Upper lobe of left lung (tissue), 6 donors: Measurements from ENCODE around the gene RAB11FIP4. TPM values are rescaled to one million over a fixed set of nuclear protein-coding genes. Genes with fewer than 3 reads are reported as not detected.
A peak's percentile ranks its signal among the peaks of the same experiment; 100 is the strongest.

Source experiments
- ATAC-seq, 2 donors: fragments of 200-7000 bp; cut with Tn5 transposase; one replicate each; pipeline ENCODE4 v1.9.1; 2022; ENCODE audit warnings: mild to moderate bottlenecking in 2 of 2, moderate library complexity in 2 of 2; ENCODE audit not compliant: low FRiP score in 2 of 2
- DNase-seq, 2 donors: peaks; one replicate each; pipeline ENCODE4 v3.0.0-alpha.2; 2019 to 2020
- H3K27ac ChIP-seq, 4 donors: fragments of 200-600 bp; sonication (generic); one replicate each; pipeline ENCODE4 v1.5.1; 2016 to 2019
- H3K27me3 ChIP-seq, 4 donors: fragments of 200-600 bp; sonication (generic); one replicate each; pipeline ENCODE4 v1.5.1; 2017 to 2019
- H3K36me3 ChIP-seq, 4 donors: fragments of 200-600 bp; sonication (generic); one replicate each; pipeline ENCODE4 v1.5.1; 2016 to 2019
- H3K4me1 ChIP-seq, 4 donors: fragments of 200-600 bp; sonication (generic); one replicate each; pipeline ENCODE4 v1.5.1; 2018 to 2019
- H3K4me3 ChIP-seq, 4 donors: fragments of 200-600 bp; sonication (generic); one replicate each; pipeline ENCODE4 v1.5.1; 2017 to 2019; ENCODE audit warnings: mild to moderate bottlenecking in 2 of 4, moderate library complexity in 1 of 4
- H3K9me3 ChIP-seq, 4 donors: fragments of 200-600 bp; sonication (generic); one replicate each; pipeline ENCODE4 v1.5.1; 2018 to 2019
- EP300 ChIP-seq, 4 donors: sonication (generic); formaldehyde crosslinking; IDR thresholded peaks; one replicate each; pipeline ENCODE4 v1.5.1; 2017; ENCODE audit warnings: antibody characterized with exemption in 4 of 4, control low read depth in 2 of 4
- POLR2A ChIP-seq, 4 donors: fragments of 450-650 bp; IDR thresholded peaks; one replicate each; pipeline ENCODE4 v1.5.1; 2016 to 2017; ENCODE audit warnings: antibody characterized with exemption in 4 of 4, mild to moderate bottlenecking in 2 of 4
- POLR2AphosphoS5 ChIP-seq, 2 donors: sonication (generic); formaldehyde crosslinking; IDR thresholded peaks; one replicate each; pipeline ENCODE4 v1.5.1; 2017; ENCODE audit warnings: antibody characterized with exemption in 2 of 2
- WGBS, 2 donors: methylation state at CpG; one replicate each; pipeline ENCODE4 v1.1.5; 2017 to 2018; 5-methylcytosine and 5-hydroxymethylcytosine counted together
- total RNA-seq, 6 donors: library from RNA; depleted of rRNA in 4 of 6; stranded (reverse); fragments of >200 nt in 4 of 6; gene quantifications; one replicate each; pipeline versions ENCODE4 v1.1.0 to v1.2.1, GENCODE V29; 2016 to 2021
- TF ChIP-seq, protein P1 (sequence below), 6 experiments: fragments of 450-650 bp in 4 of 6; fragments of 200-600 bp in 2 of 6; sonication (generic) in 2 of 6; IDR thresholded peaks; one replicate each; pipeline ENCODE4 v1.5.1; 2016 to 2019; ENCODE audit warnings: antibody characterized with exemption in 6 of 6
- donor health status: DM: no; HTN: no; CAD: no; lungs with moderate emphysema.
- donor health status: DM: no; HTN: yes; CAD: no; lungs with severe emphysema.

Gene RAB11FIP4
- total RNA-seq, 6 donors from 2014 or later: 15.2 to 36.1 (median 23.3) TPM

DNA sequence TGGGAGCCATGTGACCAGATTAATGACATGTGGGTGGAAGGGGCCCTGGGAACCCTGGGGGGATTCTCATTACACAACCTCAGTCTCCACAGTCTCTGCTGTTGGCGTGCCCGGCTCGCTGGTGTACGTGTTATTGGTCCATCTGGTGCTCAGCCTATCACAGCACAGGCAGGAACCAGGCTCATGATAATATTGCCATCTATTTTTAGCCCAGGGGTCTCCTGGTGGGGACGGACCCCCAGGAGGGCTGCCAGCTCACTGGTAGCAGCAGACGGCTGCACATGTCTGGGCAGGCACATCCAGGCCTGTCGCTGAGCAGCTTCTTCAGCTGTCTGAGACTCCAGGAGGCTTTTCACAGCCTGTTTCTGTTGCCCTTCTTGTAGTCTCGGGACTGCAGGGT is 123.8 kb downstream of the RAB11FIP4 start:
- Histone ChIP-seq H3K36me3 (no peaks in the 10 kb centered on the region), H3K4me3 (no peak overlapping the region), H3K27me3 (no peaks in the 10 kb centered on the region), H3K27ac (no peak overlapping the region), H3K9me3 (no peaks in the 10 kb centered on the region), H3K4me1 (peaks cover 0 to 3% (median under 1%) of the 10 kb centered on the region in 4 donors)
- no peak for DNase-seq
- no peak for ATAC-seq
- TF ChIP-seq, protein P1, sequence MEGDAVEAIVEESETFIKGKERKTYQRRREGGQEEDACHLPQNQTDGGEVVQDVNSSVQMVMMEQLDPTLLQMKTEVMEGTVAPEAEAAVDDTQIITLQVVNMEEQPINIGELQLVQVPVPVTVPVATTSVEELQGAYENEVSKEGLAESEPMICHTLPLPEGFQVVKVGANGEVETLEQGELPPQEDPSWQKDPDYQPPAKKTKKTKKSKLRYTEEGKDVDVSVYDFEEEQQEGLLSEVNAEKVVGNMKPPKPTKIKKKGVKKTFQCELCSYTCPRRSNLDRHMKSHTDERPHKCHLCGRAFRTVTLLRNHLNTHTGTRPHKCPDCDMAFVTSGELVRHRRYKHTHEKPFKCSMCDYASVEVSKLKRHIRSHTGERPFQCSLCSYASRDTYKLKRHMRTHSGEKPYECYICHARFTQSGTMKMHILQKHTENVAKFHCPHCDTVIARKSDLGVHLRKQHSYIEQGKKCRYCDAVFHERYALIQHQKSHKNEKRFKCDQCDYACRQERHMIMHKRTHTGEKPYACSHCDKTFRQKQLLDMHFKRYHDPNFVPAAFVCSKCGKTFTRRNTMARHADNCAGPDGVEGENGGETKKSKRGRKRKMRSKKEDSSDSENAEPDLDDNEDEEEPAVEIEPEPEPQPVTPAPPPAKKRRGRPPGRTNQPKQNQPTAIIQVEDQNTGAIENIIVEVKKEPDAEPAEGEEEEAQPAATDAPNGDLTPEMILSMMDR (IDR thresholded peaks at IDR 0.05): no peak
- no peak for TF ChIP-seq EP300 (IDR thresholded peaks at IDR 0.05)
- TF ChIP-seq POLR2A (IDR thresholded peaks at IDR 0.05): no peak
- no peak for TF ChIP-seq POLR2AphosphoS5 (IDR thresholded peaks at IDR 0.05)
- WGBS, 2 donors: 95% methylated on average over 8 of the region's 8 CpGs; no CpG with 5 or more reads in 1 of the 2 donors

DNA sequence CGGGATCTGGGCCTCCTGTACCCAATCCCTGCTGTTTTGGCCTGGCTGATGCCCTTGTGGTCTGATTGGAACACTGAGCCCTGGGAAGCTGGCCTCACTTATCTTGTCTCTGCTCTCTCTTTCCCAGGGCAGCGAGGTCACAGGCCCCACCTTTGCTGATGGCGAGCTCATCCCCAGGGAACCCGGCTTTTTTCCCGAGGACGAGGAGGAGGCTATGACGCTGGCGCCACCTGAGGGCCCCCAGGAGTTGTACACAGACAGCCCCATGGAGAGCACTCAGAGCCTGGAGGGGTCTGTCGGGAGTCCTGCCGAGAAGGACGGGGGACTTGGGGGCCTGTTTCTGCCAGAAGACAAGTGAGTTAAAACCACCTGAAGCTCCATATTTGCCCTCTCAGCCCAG is 126.0 kb downstream of the RAB11FIP4 start:
- ATAC-seq (no peak), DNase-seq (no peak)
- Histone ChIP-seq H3K4me1 (no peaks in the 10 kb centered on the region), H3K36me3 (peaks cover 0 to 5% (median 2%) of the 10 kb centered on the region in 4 donors), H3K27ac (no peak overlapping the region), H3K9me3 (no peaks in the 10 kb centered on the region), H3K4me3 (no peak overlapping the region), H3K27me3 (no peaks in the 10 kb centered on the region)
- WGBS, 2 donors: 80% methylated on average over 7 of the region's 11 CpGs; no CpG with 5 or more reads in 1 of the 2 donors
- no peak for TF ChIP-seq EP300 (IDR thresholded peaks at IDR 0.05)
- TF ChIP-seq, protein P1 (IDR thresholded peaks at IDR 0.05): peak in 2 of 6 experiments; percentile 7 to 11

DNA sequence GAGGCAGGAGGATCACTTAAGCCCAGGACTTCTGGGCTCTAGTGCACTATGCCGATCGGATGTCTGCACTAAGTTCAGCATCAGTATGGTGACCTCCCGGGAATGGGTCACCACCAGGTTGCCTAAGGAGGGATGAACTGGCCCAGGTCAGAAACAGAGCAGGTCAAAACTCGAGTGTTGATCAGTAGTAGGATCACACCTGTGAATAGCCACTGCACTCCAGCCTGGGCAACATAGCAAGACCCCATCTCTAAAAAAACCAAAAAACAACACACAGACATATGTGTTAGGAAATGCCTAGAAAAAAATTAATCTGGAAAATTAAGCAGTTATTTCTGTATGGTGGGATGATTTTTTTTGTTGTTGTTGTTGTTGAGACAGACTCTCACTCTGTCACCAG is 127.0 kb downstream of the RAB11FIP4 start:
- no peaks in the 10 kb centered on the region for H3K27me3 ChIP-seq
- no peaks in the 10 kb centered on the region for H3K4me1 ChIP-seq
- no peak for TF ChIP-seq POLR2A (IDR thresholded peaks at IDR 0.05)
- TF ChIP-seq, protein P1 (IDR thresholded peaks at IDR 0.05): no peak
- TF ChIP-seq POLR2AphosphoS5 (IDR thresholded peaks at IDR 0.05): no peak
- no peak for TF ChIP-seq EP300 (IDR thresholded peaks at IDR 0.05)
- ATAC-seq (no peak), DNase-seq (no peak)
- 85 to 91% methylated on average over 4 of the region's 4 CpGs for WGBS, 2 donors
- H3K9me3 ChIP-seq: peaks cover 0 to 1% (median 0%) of the 10 kb centered on the region in 4 donors
- no peak overlapping the region for H3K4me3 ChIP-seq
- H3K27ac ChIP-seq: no peak overlapping the region
- H3K36me3 ChIP-seq: peaks cover 0 to 15% (median 9%) of the 10 kb centered on the region in 4 donors

DNA sequence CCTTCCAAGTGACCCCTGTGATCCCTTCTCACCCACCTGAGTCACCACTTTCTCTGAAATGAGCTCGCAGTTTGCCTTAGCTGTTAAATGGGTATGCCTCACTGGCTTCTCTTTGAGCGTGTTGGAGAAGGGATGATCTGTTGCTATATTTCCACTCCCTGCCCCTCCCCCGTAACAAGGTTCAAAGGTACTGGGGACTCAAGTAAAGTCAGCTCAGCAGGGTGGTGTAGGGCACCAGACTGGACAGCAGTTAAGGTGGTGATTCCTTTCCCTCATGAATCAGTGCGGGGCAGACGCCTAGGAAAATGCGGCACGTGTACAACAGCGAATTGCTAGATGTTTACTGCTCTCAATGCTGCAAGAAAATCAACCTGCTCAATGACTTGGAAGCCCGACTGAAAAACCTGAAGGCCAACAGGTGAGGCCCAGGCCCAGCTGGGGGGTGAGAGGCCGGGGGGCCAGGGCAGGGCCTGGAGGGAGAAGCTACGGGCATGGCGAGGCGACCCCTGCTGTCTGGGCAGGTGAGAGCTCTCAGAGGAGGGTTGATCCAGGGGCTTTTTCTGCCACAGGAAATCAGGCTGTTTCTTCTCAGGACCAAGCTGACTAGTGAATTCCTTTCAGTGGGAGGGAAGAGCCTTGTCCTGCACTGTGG is 130.3 kb downstream of the RAB11FIP4 start:
- no peak overlapping the region for H3K4me3 ChIP-seq
- TF ChIP-seq EP300 (IDR thresholded peaks at IDR 0.05) (no peak), POLR2AphosphoS5 (IDR thresholded peaks at IDR 0.05) (no peak), POLR2A (IDR thresholded peaks at IDR 0.05) (no peak)
- TF ChIP-seq, protein P1 (IDR thresholded peaks at IDR 0.05): no peak
- WGBS, 2 donors: 95 to 99% methylated on average over 9 to 13 of the region's 13 CpGs
- DNase-seq: no peak
- peaks cover 0 to 9% (median 0%) of the 10 kb centered on the region in 4 donors for H3K9me3 ChIP-seq
- no peak overlapping the region for H3K27ac ChIP-seq
- H3K27me3 ChIP-seq: no peaks in the 10 kb centered on the region
- no peak for ATAC-seq
- H3K36me3 ChIP-seq: peaks cover 0 to 30% (median 15%) of the 10 kb centered on the region in 4 donors
- H3K4me1 ChIP-seq: peaks cover 0 to 6% (median 0%) of the 10 kb centered on the region in 4 donors
